Hippocampal formation (tissue), 2 donors: ENCODE measurements around the gene HDAC11.
"Not testable (repeated sequence)": the region's sequence is repeated elsewhere in the genome, so short reads cannot be mapped to it uniquely, and the experiment has no call there.

ENCODE experiments used
- DNase-seq, 2 donors: peaks; one replicate each; lab custom pipeline; 2025; lab: John Stamatoyannopoulos, UW

HDAC11 gene

GRCh38 chr3:13470894-13471574 lies 9.1 kb upstream of the HDAC11 start:
- no peak for DNase-seq

- no peak for DNase-seq
These were observed 7.8 kb upstream of the HDAC11 start for GRCh38 chr3:13472286-13472685.

- DNase-seq, result no peak
These were observed 7.1 kb upstream of the HDAC11 start for GRCh38 chr3:13473020-13473419.

GRCh38 chr3:13474021-13474420 lies 6.1 kb upstream of the HDAC11 start:
- DNase-seq, result no peak

DNA sequence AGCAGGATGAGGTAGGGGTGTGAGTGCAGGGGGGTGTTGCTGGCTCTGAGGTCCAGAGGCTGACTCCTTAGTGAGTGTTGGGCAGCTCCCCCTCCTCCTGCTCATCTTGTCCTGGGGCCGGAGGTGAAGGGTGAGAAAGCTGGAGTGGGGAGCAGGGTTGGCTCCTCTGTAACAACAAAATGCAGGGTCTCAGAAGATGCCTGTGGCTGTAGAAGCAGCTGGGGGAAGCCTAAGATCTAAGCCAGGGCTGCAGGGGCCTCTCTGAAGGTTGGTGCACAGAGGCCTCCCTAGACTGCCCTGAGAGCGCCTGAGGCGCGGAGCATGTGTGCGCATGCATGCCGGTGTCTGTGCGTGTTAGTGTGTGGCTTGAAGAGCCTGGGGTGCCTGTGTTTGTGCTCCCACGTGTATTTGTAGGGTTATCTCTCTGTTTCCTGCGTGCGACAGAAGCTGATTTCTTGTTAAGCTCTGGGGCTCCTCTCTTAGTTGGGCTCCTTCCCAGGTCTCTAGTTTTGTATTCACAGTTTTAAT lies 5.3 kb upstream of the HDAC11 start:
- no peak for DNase-seq

- DNase-seq, result no peak
These were observed 4.1 kb upstream of the HDAC11 start for GRCh38 chr3:13475871-13476590.

DNA sequence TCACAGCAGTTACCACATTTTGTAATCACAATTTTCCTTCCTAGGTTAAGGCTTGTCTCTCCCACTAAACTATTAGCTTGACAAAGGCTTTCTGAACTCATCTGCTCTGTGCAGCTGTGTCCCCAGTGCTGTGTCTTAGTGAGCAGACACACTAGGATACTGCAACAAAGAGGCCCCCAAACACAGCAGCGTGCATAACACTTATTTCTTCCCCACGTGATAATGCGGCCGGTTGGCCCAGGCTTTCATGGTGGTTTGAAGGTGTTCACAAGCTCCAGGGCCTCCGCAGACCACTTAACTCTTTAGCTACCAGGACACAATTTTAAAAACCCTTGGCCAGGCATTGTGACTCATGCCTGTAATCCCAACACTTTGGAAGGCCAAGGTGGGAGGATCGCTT lies 2.2 kb upstream of the HDAC11 start:
- DNase-seq, result peak in 1 of 2 donors; percentile 68

DNA sequence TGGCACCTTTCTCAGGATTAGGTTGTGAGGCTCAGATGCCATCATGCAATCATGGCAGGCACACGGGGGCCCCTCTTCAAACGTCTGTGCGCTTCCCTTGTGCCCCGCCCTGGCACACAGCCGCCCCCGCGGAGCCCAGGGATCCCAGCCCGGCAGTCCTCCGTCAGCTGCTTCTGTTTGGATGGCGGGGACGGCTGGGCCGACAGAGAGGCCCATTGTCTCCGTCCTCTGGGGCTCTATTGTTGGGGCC lies 849 bp upstream of the HDAC11 start:
- DNase-seq, result peak; percentile 90 to 92

DNA sequence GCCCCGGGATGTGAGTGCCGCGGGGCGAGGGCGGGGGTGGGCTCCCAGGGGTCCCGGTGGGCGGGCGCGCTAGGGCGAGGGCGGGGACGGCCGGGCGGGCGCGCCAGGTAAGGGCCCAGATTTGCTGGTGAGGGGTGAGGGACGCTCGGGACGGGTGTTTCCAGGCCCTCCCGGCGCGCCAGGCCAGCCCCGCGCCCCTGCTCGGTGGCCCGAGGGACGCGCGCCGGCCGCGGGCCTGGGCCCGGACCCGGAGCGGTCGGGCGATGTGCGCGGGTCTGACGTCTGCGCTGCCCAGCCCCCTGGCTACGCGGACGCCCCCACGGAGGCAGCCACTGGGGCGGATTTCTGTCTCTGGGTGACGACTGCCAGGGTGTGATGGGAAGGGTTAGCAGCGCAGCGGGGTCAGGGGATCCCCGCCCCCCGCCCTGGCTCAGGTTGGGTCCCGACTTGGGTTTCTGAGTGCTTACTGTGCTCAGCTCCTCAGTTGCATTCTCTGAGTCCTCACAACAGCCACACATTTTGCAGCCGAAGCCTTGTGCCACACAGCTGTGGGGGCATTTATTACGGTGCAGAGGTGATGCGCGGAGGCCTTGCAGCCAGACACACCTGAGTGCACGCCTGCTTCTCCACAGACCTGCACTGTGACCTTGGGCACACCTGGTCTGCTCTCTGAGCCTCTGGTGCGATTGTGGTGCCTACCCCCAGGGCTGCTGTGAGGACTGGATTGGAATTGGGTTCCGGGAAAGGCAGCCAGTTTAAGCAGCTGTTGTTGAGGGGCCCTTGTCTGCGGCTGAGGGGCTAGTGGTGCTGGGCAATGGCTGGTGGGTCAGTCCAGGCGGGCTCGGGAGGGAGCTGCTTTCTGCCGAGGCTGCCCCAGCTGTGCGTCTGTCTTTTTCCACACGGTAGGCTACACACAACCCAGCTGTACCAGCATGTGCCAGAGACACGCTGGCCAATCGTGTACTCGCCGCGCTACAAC lies 523 bp downstream of the HDAC11 start:
- DNase-seq, result peak; percentile 19 to 53

- DNase-seq, result no peak
These were observed 2.1 kb downstream of the HDAC11 start for GRCh38 chr3:13482106-13482690.

GRCh38 chr3:13483286-13483685 lies 3.2 kb downstream of the HDAC11 start:
- no peak for DNase-seq

GRCh38 chr3:13483988-13484695 lies 4.0 kb downstream of the HDAC11 start:
- no peak for DNase-seq

DNA sequence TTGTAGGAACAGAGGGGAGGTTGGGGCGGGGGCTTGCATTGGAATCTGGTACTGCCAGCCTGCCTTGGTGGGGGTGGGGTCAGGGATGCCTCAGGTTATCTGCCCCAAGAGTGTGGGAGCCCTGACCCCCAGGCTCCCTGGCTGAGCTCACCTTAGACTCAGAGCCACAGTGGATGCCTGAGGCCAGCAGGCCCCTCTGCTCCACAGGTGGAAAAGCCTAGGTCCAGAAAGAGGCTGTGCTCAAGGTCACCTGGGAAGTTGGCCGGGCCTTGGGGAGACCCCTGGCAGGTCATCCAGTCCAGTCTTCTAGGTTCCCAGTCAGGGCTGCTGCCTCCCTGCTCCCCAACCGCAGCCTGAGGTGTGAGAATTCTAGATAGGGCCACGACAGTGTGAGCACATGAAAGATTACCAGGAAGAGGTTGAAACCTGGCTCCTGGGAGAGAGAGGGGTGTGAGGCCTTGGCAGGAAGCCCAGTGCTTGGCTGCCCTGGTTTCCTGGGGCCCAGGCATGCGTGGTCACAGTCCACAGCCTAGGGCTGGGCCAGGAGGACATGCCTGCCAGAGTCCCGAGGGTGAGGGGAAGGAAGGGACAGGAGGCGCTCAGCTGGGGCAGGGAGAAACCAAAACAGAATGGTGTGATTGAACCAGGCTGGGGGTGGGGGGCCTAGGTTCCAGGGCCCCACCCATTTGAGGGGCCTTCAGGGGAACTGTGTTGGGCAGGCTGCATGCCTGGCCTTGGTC lies 4.9 kb downstream of the HDAC11 start:
- DNase-seq, result peak; percentile 11 to 39

DNA sequence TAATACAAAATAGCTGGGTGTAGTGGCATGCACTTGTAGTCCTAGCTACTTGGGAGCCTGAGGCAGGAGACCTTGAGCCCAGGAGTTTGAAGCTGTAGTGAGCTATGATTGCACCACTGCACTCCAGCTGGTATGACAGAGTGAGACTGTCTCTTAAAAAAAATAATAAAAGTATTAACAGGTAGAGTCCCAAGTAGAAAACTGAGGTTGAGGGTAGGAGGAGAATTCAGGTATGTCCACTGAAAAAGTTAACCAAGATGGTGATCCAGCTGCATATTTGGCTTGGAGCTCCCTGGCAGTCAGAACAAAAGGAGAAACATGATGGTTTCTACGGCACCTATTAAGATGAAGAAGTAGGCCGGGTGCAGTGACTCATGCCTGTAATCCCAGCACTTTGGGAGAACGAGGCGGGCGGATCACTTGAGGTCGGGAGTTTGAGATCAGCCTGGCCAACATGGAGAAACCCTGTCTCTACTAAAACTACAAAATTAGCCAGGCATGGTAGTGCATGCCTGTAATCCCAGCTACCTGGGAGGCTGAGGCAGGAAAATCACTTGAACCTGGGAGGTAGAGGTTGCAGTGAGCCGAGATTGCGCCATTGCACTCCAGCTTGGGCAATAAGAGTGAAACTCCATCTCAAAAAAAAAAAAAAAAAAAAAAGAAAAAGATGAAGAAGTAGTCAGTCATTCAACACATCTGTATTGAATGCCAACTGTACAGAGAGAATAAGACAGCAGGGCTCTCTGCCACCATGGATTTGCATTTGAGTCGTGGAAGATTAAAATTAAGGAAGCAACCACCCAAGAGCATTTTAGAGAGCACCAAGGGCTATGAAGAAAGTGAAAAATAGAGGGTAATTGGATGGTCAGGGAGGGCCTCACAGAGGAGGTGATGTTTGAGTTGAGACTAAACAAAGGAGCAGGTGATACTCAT lies 5.8 kb downstream of the HDAC11 start:
- DNase-seq, result not testable (repeated sequence)

- no peak for DNase-seq
These were observed 7.3 kb downstream of the HDAC11 start for GRCh38 chr3:13487403-13487802.

- peak; percentile 25 to 57 for DNase-seq
These were observed 11.3 kb downstream of the HDAC11 start for GRCh38 chr3:13491206-13491974.

DNA sequence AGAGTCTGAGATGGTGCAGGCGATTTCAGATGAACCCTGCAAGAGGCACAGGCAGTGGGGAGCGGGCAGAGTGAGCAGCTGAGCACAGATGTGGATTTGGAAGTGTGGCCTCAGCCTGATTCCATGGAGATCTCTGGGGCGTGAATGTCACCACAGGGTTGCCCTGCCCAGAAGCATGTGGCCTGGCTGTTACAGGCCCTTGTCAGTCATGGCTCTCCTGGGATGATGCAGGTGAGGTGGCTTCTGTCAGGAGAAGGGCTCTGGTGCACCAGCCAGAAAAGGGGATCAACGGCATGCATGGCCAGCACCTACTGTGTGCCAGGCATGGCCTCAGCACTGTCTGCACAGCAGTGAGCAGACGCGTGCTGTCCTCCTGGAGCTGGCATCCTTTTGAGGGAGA lies 11.9 kb downstream of the HDAC11 start:
- DNase-seq, result no peak

- DNase-seq, result no peak
These were observed 13.1 kb downstream of the HDAC11 start for GRCh38 chr3:13492976-13493866.
